Heart left ventricle (tissue), 16 donors: Measurements from ENCODE around the gene PUS7. TPM values are rescaled to one million over a fixed set of nuclear protein-coding genes. Genes with fewer than 3 reads are reported as not detected.
"Not testable (repeated sequence)": the region's sequence is repeated elsewhere in the genome, so short reads cannot be mapped to it uniquely, and the experiment has no call there.

ENCODE experiments used
- ATAC-seq, 4 donors: fragments of 200-7000 bp; cut with Tn5 transposase; one replicate each; pipeline ENCODE4 v1.9.1; 2020 to 2022; ENCODE audit warnings: moderate library complexity in 4 of 4, mild to moderate bottlenecking in 3 of 4, moderate number of reproducible peaks in 1 of 4
- DNase-seq, 5 donors: peaks; one replicate each; pipeline ENCODE4 v3.0.0-alpha.2; 2020
- H3K27ac ChIP-seq, 12 donors: fragments of 200-600 bp; sonication (generic) in 4 of 12; one replicate each; pipeline versions ENCODE4 v1.5.0 to v1.8.0; 2016 to 2022; ENCODE audit warnings: mild to moderate bottlenecking in 2 of 12
- H3K27me3 ChIP-seq, 9 donors: fragments of 200-600 bp; sonication (generic) in 2 of 9; one replicate each; pipeline versions ENCODE4 v1.5.1 to v1.8.0; 2016 to 2022; ENCODE audit warnings: mild to moderate bottlenecking in 3 of 9
- H3K36me3 ChIP-seq, 9 donors: fragments of 200-600 bp; sonication (generic) in 2 of 9; one replicate each; pipeline versions ENCODE4 v1.5.0 to v1.8.0; 2018 to 2022; ENCODE audit warnings: mild to moderate bottlenecking in 2 of 9
- H3K4me1 ChIP-seq, 12 donors: fragments of 200-600 bp; sonication (generic) in 4 of 12; one replicate each; pipeline versions ENCODE4 v1.5.0 to v1.8.0; 2016 to 2022; ENCODE audit warnings: mild to moderate bottlenecking in 3 of 12
- H3K4me3 ChIP-seq, 12 donors: fragments of 200-600 bp; sonication (generic) in 4 of 12; one replicate each; pipeline versions ENCODE4 v1.5.0 to v1.8.0; 2017 to 2022; ENCODE audit warnings: mild to moderate bottlenecking in 9 of 12, moderate library complexity in 4 of 12
- H3K9me3 ChIP-seq, 12 donors: fragments of 200-600 bp; sonication (generic) in 4 of 12; one replicate each; pipeline versions ENCODE4 v1.5.0 to v1.8.0; 2016 to 2022; ENCODE audit warnings: mild to moderate bottlenecking in 1 of 12
- POLR2A ChIP-seq, 2 donors: fragments of 450-650 bp; IDR thresholded peaks; one replicate each; pipeline ENCODE4 v1.6.1; 2017; ENCODE audit warnings: antibody characterized with exemption in 2 of 2, mild to moderate bottlenecking in 2 of 2, moderate library complexity in 2 of 2
- WGBS, 4 donors: extraction: QIAGEN DNeasy Blood & Tissue Kit in 2 of 4; methylation state at CpG; one replicate each; pipeline versions ENCODE4 v1.1.5 to v1.1.7; 2013 to 2018; 5-methylcytosine and 5-hydroxymethylcytosine counted together
- intact Hi-C, 10 donors: fragments of 100-400 bp; cut with DNase I; formaldehyde crosslinking; loops; one replicate each; pipeline versions ENCODE4 v1.11.1 to v1.14.2; 2022
- polyA plus RNA-seq, 2 donors: library from polyadenylated mRNA; stranded (reverse); fragments of 200-250 nt; gene quantifications; one replicate each; pipeline ENCODE4 v1.2.3, GENCODE V29; 2013
- total RNA-seq, 9 donors: library from RNA; depleted of rRNA in 2 of 9; stranded (reverse); fragments of >200 nt in 2 of 9; fragmentation: NEBNext Ultra II Directional in 3 of 9; extraction: Animal tissue kit (Norgen Biotek cat#: 25700) in 3 of 9; gene quantifications; one replicate each; pipeline versions ENCODE4 v1.1.0 to v1.2.4, GENCODE V29; 2016 to 2023
- TF ChIP-seq, protein P1 (sequence below), 12 donors: fragments of 200-600 bp; sonication (generic) in 4 of 12; IDR thresholded peaks; one replicate each; pipeline versions ENCODE4 v1.5.0 to v1.8.0; 2018 to 2022; ENCODE audit warnings: antibody characterized with exemption in 12 of 12, mild to moderate bottlenecking in 5 of 12
- donor health status: ischemic (EF 13 %, LVEDD 7.1; RV severe dilation, severe dysfunction).
- donor health status: healthy with polysubstance abuse.
- donor health status: DM: no; HTN: yes; CAD: no.
- donor health status: DM: no; HTN: no; CAD: no.
- donor health status: ischemic (EF 25% LVEDD 6.9; RV normal size, moderate dysfunction).
- donor health status: ischemic (EF 25% LVEDD 5.7; RV mildly dilated, moderate dysfunction).
- donor health status: healthy.
- donor health status: DM: yes; HTN: yes; CAD: no.
- donor health status: ischemic (EF 35%, LVEDD 5.7; RV mildly dilated, moderate dysfunction).
- donor health status: nonischemic (EF 11% LVEDD 7.7; RV severe dilation, severe dysfunction).
- donor health status: DM: yes; HTN: yes; CAD: no.
- donor health status: PGD.
- donor health status: ischemic (EF 29% LVEDD 5.4; RV normal size, mild dysfunction).
- donor health status: nonischemic (EF 23%, LVEDD 6.1; RV moderate dilation, normal function).

Gene PUS7
- total and polyA plus RNA-seq, 11 donors = 1.9 to 7.9 (median 5.5) TPM

DNA sequence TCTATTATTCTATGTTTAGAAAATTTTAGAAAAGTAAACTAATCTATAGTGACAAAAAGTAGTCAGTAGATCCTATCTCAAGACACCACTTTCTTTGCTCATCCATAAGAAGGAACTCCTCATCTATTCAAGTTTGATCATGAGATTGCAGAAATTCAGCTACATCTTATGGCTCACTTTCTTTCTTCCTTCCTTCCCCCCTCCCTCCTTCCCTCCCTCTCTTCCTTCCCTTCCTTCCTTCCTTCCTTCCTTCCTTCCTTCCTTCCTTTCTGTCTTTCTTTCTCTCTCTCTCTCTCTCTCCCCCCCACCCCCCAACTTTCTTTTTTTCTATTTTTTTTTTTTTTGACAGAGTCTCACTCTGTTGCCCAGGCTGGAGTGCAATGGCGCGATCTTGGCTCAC is 98.1 kb downstream of the PUS7 start:
- Histone ChIP-seq H3K9me3 (no peaks in the 10 kb centered on the region), H3K27me3 (no peaks in the 10 kb centered on the region), H3K4me1 (no peaks in the 10 kb centered on the region), H3K36me3 (no peaks in the 10 kb centered on the region), H3K4me3 (no peak overlapping the region), H3K27ac (no peak overlapping the region)
- 96 to 98% (median 97%) methylated on average over 2 of the region's 2 CpGs for WGBS, 4 donors
- TF ChIP-seq, protein P1, sequence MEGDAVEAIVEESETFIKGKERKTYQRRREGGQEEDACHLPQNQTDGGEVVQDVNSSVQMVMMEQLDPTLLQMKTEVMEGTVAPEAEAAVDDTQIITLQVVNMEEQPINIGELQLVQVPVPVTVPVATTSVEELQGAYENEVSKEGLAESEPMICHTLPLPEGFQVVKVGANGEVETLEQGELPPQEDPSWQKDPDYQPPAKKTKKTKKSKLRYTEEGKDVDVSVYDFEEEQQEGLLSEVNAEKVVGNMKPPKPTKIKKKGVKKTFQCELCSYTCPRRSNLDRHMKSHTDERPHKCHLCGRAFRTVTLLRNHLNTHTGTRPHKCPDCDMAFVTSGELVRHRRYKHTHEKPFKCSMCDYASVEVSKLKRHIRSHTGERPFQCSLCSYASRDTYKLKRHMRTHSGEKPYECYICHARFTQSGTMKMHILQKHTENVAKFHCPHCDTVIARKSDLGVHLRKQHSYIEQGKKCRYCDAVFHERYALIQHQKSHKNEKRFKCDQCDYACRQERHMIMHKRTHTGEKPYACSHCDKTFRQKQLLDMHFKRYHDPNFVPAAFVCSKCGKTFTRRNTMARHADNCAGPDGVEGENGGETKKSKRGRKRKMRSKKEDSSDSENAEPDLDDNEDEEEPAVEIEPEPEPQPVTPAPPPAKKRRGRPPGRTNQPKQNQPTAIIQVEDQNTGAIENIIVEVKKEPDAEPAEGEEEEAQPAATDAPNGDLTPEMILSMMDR (IDR thresholded peaks at IDR 0.05) = no peak
- no peak for TF ChIP-seq POLR2A (IDR thresholded peaks at IDR 0.05)
- intact Hi-C loops = loop anchor here in 3 of 10 donors (10.0 kb wide), 1 partner anchor 269 kb away; no protein-coding TSS in a partner anchor
- DNase-seq (no peak), ATAC-seq (no peak)

DNA sequence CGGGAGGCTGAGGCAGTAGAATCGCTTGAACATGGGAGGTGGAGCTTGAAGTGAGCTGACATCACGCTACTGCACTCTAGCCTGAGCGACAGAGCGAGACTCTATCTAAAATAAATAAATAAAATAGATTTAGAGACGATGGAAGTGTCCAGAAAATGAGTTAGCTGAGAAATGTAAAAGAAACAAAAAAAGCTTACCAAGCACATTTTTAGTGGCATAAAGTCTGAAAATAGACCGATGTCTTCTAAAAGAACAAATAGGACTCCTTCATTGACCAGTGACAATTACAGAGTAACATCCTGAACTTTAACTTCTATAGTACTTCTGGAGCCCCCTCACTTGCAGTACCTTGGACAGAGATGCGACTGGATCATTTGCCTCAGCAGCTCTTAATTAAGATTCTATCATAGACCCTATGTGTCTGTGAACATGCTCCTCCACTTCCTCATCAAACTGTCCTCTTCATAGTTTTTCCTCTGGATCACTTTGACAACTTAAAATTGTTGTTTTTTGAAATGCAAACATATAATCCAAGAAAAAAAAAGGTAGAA is 108.1 kb downstream of the PUS7 start:
- H3K36me3 ChIP-seq = no peaks in the 10 kb centered on the region
- no peaks in the 10 kb centered on the region for H3K9me3 ChIP-seq
- DNase-seq (no peak), ATAC-seq (no peak)
- no peak overlapping the region for H3K27ac ChIP-seq
- no peak overlapping the region for H3K4me3 ChIP-seq
- intact Hi-C loops = no loop called here
- H3K4me1 ChIP-seq = no peaks in the 10 kb centered on the region
- no peaks in the 10 kb centered on the region for H3K27me3 ChIP-seq
- 79 to 81% (median 80%) methylated on average over 8 of the region's 8 CpGs for WGBS, 4 donors
- TF ChIP-seq, protein P1 (IDR thresholded peaks at IDR 0.05) = no peak
- no peak for TF ChIP-seq POLR2A (IDR thresholded peaks at IDR 0.05)

DNA sequence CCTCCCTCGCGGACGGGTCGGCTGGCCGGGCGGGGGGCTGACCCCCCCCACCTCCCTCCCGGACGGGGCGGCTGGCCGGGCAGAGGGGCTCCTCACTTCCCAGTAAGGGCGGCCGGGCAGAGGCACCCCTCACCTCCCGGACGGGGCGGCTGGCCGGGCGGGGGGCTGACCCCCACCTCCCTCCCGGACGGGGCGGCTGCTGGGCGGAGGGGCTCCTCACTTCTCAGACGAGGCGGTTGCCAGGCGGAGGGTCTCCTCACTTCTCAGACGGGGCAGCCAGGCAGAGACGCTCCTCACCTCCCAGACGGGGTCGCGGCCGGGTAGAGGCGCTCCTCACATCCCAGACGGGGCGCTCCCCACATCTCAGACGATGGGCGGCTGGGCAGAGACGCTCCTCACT is 111.3 kb downstream of the PUS7 start:
- WGBS, 4 donors = 93 to 100% (median 97%) methylated on average over 6 to 36 of the region's 36 CpGs
- ATAC-seq, DNase-seq, H3K9me3 ChIP-seq, H3K4me3 ChIP-seq, H3K36me3 ChIP-seq, intact Hi-C loops, H3K4me1 ChIP-seq, H3K27ac ChIP-seq, H3K27me3 ChIP-seq: not testable (repeated sequence)

DNA sequence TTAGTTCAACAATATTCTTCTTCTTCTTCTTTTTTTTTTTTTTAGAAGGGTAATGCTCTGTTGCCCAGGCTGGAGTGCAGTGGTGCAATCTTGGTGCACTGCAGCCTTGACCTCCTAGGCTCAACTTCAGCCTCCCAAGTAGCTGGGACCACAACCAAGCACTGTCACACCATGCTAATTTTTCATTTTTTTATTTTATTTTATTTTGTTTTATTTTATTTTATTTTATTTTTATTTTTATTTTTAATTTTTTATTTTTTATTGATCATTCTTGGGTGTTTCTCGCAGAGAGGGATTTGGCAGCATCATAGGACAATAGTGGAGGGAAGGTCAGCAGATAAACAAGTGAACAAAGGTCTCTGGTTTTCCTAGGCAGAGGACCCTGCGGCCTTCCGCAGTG is 112.3 kb downstream of the PUS7 start:
- H3K27ac ChIP-seq, H3K9me3 ChIP-seq, intact Hi-C loops, H3K27me3 ChIP-seq, H3K36me3 ChIP-seq, DNase-seq, ATAC-seq, H3K4me3 ChIP-seq, H3K4me1 ChIP-seq: not testable (repeated sequence)
- 68 to 100% (median 90%) methylated on average over 1 to 3 of the region's 3 CpGs for WGBS, 4 donors

DNA sequence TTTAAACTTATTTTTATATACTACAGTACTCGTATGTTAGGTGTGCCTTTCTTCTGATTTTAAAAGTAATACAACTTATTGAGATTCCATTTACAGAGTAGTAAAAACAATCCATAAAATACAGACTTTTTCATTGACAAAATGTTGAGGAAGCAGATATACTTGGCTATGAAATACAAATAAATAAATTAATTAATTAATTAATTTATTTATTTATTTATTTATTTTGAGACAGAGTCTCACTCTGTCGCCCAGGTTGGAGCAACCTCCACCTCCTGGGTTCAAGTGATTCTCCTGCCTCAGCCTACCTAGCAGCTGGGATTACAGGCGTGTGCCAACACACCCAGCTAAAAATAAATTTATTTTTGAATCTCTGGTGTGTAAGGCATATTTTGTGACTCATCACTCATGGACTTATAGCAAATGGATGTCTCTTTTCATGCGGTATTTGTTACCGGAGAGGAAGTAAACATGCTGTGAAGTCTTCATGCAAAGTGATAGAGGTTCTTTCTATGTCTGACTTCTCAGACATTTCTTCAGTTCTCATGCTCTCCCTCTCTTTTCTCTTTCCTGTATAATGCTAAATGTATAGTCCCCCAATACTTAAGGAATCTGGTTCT is 113.2 kb downstream of the PUS7 start:
- Histone ChIP-seq H3K4me1 (no peaks in the 10 kb centered on the region), H3K36me3 (no peaks in the 10 kb centered on the region), H3K9me3 (no peaks in the 10 kb centered on the region), H3K27ac (no peak overlapping the region), H3K4me3 (no peak overlapping the region), H3K27me3 (no peaks in the 10 kb centered on the region)
- ATAC-seq = no peak
- TF ChIP-seq, protein P1 (IDR thresholded peaks at IDR 0.05) = no peak
- no peak for TF ChIP-seq POLR2A (IDR thresholded peaks at IDR 0.05)
- no peak for DNase-seq
- 89 to 94% (median 92%) methylated on average over 5 of the region's 5 CpGs for WGBS, 4 donors
- intact Hi-C loops = no loop called here

Other genes with a start within 250 kb of the PUS7 start
- gene SRPK2, start 133.3 kb downstream of the PUS7 start, total RNA-seq = 10 to 100 TPM; 26.7 to 42.4 (median 39.1) TPM
- 10 to 100 TPM in 1 of 2 donors, 1 to 10 TPM in 1; 8.6 to 24.6 TPM for gene SRPK2, start 133.3 kb downstream of the PUS7 start, polyA plus RNA-seq
- 10 to 100 TPM in 8 of 9 donors, 1 to 10 TPM in 1; 9.2 to 14.7 (median 13.3) TPM for gene RINT1, start 9.9 kb upstream of the PUS7 start, total RNA-seq
- gene RINT1, start 9.9 kb upstream of the PUS7 start, polyA plus RNA-seq = 10 to 100 TPM; 11.0 to 16.0 TPM
- not detected for gene EFCAB10, start 59.2 kb upstream of the PUS7 start, total RNA-seq
- not detected for gene EFCAB10, start 59.2 kb upstream of the PUS7 start, polyA plus RNA-seq